ENCODE results near the gene LBH. TPM values are rescaled to one million over a fixed set of nuclear protein-coding genes. Genes with fewer than 3 reads are reported as not detected.

LBH gene
- polyA plus RNA-seq, 1 of the 3 experiments (the other 2 are of a cell fraction) = 22.8 TPM

- no peak for TF ChIP-seq ZBTB33 (IDR thresholded peaks at IDR 0.05; ENCODE audit: borderline replicate concordance, low read depth)
- TF ChIP-seq RAD21 (IDR thresholded peaks at IDR 0.05; ENCODE audit: low read length) = no peak
- no peak for TF ChIP-seq RXRA (IDR thresholded peaks at IDR 0.05; ENCODE audit: borderline replicate concordance, low read depth)
- no peak for TF ChIP-seq GABPA (IDR thresholded peaks at IDR 0.05; ENCODE audit: low read depth)
- TF ChIP-seq EP300 (IDR thresholded peaks at IDR 0.05; ENCODE audit: borderline replicate concordance in 1 of 2, low read depth in 1 of 2, low read length in 1 of 2) = no peak
- TF ChIP-seq EZH2phosphoT487 (IDR thresholded peaks at IDR 0.05; ENCODE audit: borderline replicate concordance, low read depth) = no peak
Measured at GRCh38 chr2:30193104-30193681, 38.1 kb upstream of the LBH start (continued).

GRCh38 chr2:30194421-30194820 is 36.9 kb upstream of the LBH start:
- no peaks in the 10 kb centered on the region for H4K20me1 ChIP-seq (ENCODE audit: insufficient read depth)
- no peaks in the 10 kb centered on the region for H3F3A ChIP-seq (replicated peaks; ENCODE audit: insufficient read depth)
- H3K4me3 ChIP-seq (ENCODE audit: low read depth in 2 of 2, low read length in 1 of 2) = no peak overlapping the region
- H2AFZ ChIP-seq (ENCODE audit: low read depth) = no peak overlapping the region
- H3K9me2 ChIP-seq = no peaks in the 10 kb centered on the region
- H3K27ac ChIP-seq (ENCODE audit: low read depth in 2 of 2, low read length in 1 of 2) = no peak overlapping the region
- no peak for DNase-seq
- 47% methylated on average over 6 of the region's 7 CpGs for WGBS (ENCODE audit: low lambda C conversion rate)
- ChIA-PET POLR2A (no interaction called here), CTCF (interaction anchor here (0.8 to 4.0 kb wide), 9 partner anchors 14 to 518 kb away, joined by 3 to 21 read pairs (median 4); no protein-coding TSS in a partner anchor)
- H3K4me2 ChIP-seq = no peak overlapping the region
- H3K4me1 ChIP-seq (ENCODE audit: control insufficient read depth in 1 of 2, insufficient read depth in 2 of 2, low read depth in 1 of 2, low read length in 1 of 2) = peaks cover 0 to 6% of the 10 kb centered on the region in 2 experiments; a peak in 1 of 4 replicates
- TF ChIP-seq IRF3 (IDR thresholded peaks at IDR 0.05; ENCODE audit: low read depth, low read length) (no peak), JUND (IDR thresholded peaks at IDR 0.05) (no peak), POLR2AphosphoS5 (IDR thresholded peaks at IDR 0.05; ENCODE audit: low read depth, low read length) (no peak), FOXJ3 (CRISPR knock-in tag; IDR thresholded peaks at IDR 0.05) (no peak), EZH2phosphoT487 (IDR thresholded peaks at IDR 0.05; ENCODE audit: borderline replicate concordance, low read depth) (no peak), NFIC (IDR thresholded peaks at IDR 0.05; ENCODE audit: borderline replicate concordance) (no peak), NRF1 (IDR thresholded peaks at IDR 0.05; ENCODE audit: low read depth, low read length) (no peak), MEF2A (IDR thresholded peaks at IDR 0.05; ENCODE audit: borderline replicate concordance, low read depth) (no peak), RXRA (IDR thresholded peaks at IDR 0.05; ENCODE audit: borderline replicate concordance, low read depth) (no peak), CTCF (IDR thresholded peaks at IDR 0.05) (no peak), TCF12 (IDR thresholded peaks at IDR 0.05) (no peak), SIN3A (IDR thresholded peaks at IDR 0.05; ENCODE audit: borderline replicate concordance, low read depth, low read length) (no peak), YY1 (IDR thresholded peaks at IDR 0.05; ENCODE audit: low read depth) (no peak), PBX3 (IDR thresholded peaks at IDR 0.05) (no peak)
- H3K27me3 ChIP-seq (ENCODE audit: insufficient read depth) = no peaks in the 10 kb centered on the region; the same call in 1 of the 2 replicates
- no peak overlapping the region for H3K9ac ChIP-seq
- no peaks in the 10 kb centered on the region for H3K9me3 ChIP-seq
- H3K79me2 ChIP-seq (ENCODE audit: insufficient read depth) = no peaks in the 10 kb centered on the region
- no peaks in the 10 kb centered on the region for H3K36me3 ChIP-seq (replicated peaks in 1 of 2; ENCODE audit: control insufficient read depth in 1 of 2, insufficient read depth in 2 of 2, low read length in 1 of 2)

All from SK-N-SH (cell line).